EH (cell line): ENCODE measurements around the gene MPC1L.
A peak's percentile ranks its signal among the peaks of the same experiment; 100 is the strongest.

Source experiments
- DNase-seq: peaks from one replicate; pipeline ENCODE4 v3.0.0-alpha.2; 2015; ENCODE audit warnings: low read depth

MPC1L gene

DNA sequence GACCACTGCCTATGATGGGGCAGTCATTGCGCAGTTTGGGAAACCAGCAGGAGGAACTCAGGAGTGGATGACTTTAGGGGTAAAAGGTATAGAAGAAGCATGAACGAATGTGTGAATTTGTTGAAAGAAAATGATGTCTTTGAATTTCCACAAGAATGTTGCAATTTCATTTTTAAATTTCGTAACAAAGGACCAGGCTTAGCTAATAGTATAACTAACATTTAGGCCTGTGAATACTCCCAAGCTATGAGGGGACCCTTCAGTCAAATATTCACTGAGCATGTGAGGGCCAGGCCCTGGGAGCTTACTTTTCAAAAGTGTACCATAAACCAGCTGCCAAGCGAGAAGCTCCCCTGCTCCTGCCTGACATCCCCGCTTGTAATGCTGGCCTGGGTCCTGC lies 5.3 kb downstream of the MPC1L start:
- DNase-seq: no peak

GRCh38 chrX:40632199-40632598 lies 9.0 kb downstream of the MPC1L start:
- DNase-seq: no peak

DNA sequence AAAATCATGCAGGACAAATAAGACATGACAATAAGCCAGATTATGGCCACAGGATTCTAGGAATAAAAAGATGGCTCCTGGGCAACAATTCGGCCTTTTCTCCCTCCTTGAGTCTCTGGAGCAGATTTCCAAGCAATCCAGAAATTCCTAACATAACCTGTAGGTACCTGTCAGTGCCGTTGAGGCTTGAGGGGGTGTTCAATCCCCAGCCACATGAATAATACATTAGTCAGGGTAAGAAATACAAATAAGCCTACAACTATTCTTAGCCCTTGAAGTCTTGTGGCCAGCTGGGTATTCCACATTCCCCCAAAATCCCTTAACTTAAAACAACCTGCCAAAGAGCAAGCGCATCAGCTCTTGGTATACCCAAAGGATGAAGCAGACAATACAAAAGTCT lies 14.5 kb downstream of the MPC1L start:
- DNase-seq: no peak

GRCh38 chrX:40644176-40644575 lies 20.9 kb downstream of the MPC1L start:
- DNase-seq: peak; percentile 39

DNA sequence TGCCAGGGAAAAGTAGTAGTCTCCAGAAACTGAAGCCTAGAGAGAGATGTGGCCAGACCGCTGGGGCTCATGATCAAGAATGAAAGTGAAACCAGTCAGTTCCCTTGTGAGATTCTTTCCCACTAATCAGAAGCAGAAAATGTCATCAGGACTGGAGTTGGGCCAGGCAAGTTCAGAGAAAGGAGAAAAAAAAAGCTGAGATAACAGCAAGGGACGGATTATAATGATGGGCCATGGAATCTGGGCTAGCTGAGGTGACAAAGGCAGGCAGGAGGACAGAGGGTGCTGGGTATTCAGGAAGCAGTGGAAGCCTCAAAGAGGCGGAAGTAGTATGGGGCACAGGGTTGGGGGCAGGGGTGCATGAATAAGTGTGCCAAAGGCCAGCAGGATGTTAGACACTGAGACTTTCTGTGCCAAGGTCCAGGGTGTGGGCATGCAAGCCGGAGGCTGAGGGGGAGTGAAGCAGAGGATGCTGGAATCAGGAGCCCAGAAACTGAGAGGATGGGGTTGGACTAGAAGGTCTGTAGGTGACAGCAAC lies 21.7 kb downstream of the MPC1L start:
- DNase-seq: peak; percentile 81

DNA sequence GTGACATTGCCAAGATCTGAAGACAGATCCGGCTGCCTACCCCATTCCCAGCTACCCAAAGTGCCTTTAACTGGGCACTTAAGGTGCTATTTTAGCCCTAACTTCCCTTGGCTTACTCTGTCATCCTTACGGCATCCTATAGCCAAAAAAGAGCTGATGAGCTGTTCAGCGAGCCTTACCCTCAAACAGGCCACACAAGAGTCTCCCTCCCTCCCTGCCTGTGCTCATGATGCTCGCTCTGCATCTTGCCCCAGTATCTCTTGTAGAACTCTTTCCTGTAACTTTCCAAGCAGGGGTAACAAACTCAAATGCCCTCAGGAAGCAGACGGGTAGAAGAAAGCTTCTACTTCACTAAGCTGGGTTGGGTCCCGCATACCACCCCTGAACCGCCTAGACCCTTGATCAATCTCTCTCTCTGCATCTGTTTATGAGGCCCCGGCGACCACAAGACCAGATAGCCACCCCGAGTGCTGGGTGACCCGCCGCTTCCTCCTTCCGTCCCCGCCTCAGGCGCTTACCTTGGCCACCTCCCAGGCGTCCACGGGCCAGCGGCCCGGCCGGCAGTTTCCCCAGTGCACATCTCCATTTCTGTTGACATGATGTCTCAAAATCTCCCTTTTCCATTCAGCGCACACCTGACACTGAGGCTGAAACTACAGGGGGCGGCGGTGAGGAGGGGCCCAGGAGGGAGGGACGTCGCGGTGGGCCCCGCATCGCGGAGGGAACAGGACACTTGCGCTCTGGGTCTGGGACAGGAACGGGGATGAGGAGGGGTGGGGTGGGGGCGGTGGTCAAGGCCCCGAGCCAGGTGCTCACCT lies 23.5 kb downstream of the MPC1L start:
- DNase-seq: peak; percentile 54

GRCh38 chrX:40647307-40648197 lies 24.3 kb downstream of the MPC1L start, which contains the start of gene CXorf38:
Gene CXorf38, minus strand, starts transcription at chrX:40647561. Its CDS starts 41 bp downstream, at chrX:40647520.
- peak; percentile 88 for DNase-seq

DNA sequence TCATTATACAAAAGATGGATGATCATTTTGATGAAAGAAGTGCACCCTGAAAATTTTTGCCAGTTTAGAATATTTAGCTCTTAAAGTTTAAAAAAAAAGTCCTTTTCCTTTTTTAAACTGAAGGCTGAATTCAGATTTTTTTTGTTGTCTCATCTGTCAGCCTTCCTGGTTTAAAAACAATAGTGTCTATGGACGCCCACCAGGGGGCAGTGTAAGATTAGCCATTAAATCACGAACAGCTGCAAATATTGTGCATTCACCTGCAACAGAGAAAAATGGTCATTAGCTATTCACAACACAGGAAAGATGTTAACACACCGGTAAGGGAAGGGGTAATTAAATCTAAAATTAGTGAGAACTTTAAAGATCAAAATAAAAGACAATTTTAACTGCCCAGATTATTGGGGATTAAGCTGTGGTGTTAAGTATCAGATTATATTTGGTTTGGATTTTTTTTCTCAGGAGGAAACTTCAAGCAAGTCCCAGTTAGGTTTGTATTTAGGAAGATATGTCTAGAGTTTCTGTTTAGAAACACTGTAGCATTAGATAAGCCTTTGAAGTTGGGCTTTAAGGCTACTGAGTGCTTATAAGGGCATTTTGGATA lies 28.5 kb downstream of the MPC1L start:
- peak; percentile 62 for DNase-seq

DNA sequence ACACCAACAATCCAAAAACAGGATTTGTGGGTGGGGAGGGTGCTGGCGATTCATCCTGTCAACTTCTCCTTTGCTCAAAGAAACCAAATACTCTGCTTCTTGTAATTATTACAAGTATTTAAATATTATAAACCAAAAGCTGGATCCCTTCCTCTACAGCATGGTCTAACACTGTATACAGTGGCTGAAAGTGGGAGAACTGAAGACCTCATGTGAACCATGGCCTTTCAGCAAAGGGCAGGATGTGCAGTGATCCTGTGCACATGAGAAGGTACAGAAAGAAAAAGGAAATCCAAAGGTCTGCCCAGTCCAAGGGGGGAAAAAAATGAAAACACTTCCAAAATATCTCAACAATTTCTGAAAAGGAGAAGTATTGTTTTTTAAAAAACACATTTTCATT lies 29.4 kb downstream of the MPC1L start:
- DNase-seq: no peak

- no peak for DNase-seq
Observed at GRCh38 chrX:40653535-40653934, 30.3 kb downstream of the MPC1L start.

DNA sequence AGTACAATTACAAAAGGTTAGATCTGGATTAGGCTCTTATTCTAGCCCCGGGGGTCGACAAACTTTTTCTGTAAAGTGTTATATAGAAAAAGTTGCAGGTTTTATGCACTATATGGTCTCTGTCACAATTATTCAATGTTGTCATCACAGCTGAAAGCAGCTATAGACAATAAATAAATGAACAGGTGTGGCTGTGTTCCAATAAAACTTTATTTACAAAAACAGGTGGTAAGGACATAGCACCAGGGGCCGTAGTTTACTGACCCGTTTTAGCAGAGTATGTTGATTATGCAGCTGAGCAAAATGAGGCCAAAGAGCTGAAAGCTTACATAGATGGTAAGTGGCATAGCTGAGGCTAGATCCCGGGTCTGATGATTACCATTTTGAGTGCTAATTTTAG lies 37.2 kb downstream of the MPC1L start:
- no peak for DNase-seq

DNA sequence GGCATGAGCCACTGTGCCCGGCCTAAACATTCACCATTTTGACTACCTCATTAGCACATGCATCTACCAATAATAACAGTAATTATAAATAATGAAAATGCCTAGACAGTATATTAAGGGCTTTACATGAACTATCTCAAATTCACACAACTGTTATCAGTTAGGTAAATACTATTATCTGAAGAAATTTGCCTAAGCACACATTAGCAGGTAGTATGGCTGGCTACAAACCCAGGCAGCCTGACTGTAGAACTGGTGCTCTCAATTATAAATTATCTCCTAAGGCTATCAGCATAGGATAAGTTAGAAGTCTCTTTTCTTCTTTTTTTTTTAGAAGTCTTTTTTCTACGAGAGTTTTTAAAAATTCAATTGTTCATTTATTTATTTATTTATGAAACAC lies 38.3 kb downstream of the MPC1L start:
- DNase-seq: no peak

- no peak for DNase-seq
Observed at GRCh38 chrX:40663078-40663740, 40.0 kb downstream of the MPC1L start.

GRCh38 chrX:40663880-40664630 lies 40.8 kb downstream of the MPC1L start:
- DNase-seq: peak; percentile 64

DNA sequence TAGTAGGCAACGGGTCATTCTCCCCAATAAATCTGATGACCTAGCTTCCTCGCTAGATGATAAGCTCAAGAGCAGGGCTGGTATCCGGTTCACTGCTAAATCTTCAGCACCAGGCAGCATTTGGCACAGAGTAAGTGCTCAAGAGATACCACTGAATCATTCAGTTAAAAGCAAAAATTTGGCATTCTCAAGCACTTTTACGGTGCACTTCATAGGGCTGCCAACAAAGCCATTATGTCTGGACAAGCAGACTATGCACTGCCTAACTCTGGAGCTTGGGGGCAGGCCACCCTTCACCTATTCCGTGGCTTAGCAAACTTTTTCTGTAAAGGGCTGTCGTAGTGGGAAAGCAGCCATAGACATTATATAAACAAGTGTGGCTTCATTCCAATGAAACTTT lies 47.9 kb downstream of the MPC1L start:
- DNase-seq: no peak
